Islet precursor cell (in vitro differentiated cells): ENCODE results near the gene SSBP4.

Source experiments
- DNase-seq: peaks from one replicate; pipeline ENCODE4 v3.0.0-alpha.2; 2018

The SSBP4 gene

DNA sequence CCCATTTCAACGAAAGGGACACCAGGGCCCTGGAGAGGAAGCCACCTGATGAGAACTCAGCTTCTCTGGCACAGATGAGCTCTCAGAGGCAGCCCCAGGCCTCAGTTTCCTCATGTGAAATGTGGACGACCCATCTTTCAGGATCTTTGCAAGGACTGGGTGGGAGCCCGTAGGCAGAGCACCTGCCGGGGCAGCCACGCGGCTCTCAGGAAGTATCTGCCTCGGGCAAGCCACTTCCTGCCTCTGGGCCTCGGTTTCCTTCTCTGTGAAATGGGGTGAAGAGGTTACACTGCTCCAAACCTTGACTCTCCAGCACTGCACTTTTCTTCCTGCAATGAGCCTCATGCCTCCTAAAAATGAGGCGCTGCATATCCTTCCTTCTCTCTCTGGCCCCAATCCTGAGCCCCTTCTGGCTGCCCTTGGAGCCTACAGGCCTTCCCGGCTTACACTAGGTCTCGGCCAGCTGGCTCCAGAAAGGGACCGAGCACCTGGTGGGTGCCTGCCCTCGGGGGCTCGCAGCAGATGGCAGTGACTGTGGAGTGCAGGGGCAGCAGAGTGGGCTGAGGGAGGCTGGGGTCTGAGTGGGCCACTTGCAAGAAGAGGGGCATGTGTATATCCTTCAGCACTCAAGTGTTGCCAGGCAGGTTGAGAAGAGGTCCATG, 3.5 kb downstream of the SSBP4 start:
- no peak for DNase-seq

DNA sequence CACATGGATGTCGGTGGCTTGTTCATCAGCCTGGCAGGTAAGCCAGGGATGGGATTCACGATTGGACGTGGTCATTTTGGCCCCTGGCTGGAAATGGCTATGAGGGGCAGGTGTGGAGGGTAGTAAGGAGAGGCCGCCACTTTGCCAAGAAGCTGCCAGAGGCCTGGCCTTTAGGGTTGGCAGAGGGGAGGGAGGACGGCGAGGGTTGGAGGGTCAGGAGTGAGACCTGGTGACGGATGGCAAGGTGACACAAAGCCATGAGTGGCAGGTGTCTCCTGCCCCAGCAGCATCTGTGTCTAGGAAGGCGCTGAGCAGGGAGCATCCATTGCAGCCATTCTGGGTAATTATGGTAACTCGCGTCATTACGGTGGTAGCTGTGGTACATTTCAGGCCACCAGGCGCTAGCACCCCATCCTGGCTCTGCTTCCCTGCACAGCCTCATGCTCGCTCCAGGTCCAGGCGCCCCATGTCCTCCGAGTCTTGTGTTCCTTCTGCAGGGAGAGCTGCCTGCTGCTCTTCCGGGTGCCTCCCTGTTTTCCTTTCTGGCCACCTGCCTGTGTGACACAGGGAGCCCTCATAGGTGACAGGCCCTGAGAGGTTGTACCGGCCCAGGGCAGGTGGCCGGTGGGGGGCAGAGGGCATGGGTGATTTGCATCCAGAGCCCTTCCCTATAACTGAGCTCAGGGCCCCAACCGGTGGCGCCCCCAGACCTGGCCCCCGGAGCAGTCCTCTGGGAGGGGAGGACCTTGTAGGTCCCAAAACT, 4.2 kb downstream of the SSBP4 start:
- DNase-seq: no peak

DNA sequence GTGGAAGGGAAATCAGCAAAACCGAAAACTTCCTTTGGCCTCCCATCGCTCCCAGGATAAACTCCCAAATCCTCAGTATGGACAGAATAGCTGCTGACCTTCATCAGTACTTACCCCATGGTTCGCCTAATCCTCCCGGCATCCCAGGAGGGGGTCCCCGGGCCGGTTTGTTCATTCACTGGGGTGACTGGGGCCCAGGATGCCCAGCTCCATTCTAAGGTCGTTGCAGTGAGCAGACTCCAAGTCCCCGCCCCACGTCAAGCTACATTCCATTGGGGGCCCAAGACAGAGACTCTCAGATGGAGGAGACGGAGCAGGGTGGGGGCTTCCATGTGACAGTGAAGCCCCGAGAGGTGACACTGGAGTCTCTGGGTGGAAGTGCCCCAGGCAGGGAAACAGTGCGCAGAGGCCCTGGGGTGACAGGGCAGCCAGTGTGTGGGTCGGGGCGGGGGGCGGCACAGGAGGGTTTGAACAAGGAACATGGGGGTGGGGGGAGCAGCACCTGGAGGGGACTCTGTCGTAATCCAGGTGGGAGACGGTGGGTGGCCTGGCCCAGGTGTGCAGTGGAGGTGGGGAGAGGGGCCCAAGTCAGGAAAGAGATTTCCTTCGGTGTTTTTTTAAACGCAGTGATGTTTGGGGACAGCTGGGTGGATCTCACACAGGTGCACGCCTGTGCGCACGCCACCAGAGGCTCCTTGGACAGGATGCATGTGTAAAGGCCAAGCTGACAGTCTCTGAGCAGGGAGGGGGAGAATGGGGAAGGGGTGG, 5.1 kb downstream of the SSBP4 start:
- DNase-seq: no peak

DNA sequence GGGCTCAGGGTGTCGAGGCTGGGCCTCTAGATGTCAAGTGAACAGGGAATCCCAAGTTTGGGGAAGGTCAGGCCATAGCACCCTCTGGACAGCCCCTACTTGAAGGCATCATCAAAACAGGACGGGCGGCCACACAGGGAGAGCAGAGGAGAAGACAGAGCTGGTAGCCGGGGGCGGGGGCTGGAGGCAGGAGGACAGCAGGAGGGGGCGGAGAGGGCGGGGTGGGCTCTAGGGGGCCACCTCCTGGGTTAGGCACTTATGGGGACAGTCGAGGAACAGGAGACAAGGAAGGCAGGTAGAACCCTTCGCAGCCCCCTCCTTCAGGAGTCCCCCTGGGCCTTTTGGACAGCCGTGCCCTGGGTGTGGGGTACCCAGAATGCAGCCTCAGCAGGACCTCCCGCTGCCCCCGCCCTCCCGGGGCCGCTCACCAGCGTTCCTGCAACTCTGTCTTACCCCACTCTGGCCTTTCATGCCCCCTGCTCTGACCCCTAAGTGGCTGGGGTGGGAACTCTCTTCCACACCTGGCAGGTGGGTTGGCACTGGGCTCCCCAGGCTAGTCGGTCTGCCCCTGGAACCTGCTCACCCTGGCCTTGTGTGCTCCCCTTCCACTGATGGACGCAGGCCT, 5.8 kb downstream of the SSBP4 start:
- no peak for DNase-seq

DNA sequence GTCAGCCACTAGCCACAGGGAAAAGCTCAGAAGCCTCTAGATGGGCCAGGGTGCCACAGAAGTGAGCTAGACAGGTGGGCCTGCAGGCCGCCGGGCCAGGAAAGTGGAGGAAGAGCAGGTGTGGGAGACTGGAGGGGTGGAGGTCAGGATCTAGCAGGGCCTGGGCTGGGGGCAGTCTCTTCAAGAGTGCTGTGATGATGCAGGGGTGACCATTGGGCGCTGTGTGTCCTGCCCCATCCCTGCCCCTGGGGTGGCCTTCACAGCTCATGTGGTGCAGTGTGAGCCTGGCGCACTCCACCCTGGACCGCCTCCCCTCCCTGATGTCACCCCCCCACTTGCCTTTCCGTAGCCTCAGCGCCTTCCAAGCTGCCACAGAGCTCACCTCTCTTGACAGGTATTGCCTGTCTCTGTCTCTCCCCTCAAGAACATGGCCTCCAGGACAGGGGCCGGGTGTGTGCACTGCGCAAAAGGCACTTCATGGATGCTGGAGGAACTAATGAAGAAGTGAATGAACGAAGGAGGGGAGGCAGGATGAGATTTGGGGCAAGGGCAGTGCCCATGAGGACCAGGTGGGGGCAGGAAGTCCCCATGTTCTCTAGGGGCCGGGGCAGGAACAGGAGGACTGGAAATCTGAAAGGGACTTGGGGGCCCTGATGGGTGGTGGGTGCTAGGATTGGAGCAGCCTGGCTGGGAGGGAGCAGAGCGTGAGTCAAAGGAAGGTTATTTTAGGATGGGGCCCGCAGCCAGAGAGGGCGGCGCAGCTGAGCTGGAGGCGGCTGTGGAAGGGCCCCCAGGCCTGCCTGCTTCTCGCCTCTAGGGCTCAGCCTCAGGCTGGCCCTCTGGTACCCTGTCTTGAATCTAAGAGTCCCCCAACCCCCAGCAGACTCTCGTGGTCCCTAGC, 6.6 kb downstream of the SSBP4 start:
- no peak for DNase-seq

DNA sequence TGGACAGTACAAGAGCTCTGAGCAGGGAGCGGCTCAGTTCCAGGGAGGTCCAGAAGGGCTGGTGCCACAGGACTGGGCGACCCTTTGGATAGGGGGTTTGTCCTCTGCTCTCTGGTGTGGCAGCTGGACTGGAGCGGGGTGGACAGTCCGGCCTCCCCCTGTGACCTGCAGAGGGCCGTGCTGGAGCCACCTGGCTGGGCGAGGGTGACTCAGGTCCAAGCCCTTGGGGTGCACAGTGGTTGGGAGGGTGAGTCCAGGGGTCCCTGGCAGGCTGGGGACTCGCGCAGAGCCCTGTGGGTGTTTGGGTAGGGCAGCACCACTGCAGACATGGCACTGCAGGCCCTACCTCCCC, 7.2 kb downstream of the SSBP4 start:
- no peak for DNase-seq

DNA sequence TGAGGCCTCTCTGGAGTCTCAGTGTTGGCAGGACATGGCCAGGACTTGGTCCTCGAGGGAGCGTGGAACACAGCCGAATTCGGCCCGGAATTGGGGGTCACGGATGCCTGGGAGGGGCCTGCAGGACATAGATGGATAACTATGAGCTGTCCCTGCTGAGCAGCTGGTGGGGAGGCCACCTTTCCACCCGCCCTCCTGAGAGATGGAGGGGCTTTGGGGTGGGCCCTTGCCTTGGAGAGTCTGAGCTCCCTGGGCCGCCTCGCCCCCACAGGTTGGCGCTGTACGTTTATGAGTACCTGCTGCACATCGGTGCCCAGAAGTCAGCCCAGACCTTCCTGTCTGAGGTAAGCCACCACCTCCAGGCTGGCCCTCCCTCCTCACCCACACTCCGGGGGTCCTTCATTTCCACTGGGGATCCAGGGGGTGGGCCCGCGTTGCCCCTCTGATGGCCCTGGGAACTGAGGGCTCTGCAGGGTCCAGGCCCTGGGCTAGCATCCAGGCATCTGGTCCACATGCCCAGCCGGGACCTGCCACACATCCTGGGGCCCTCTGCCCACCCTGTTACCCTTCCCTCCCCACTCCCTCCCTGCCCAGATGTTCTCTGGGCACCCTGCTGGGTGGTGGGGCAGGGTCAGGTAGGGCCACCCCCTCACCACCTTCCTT, 8.0 kb downstream of the SSBP4 start:
- DNase-seq: no peak

DNA sequence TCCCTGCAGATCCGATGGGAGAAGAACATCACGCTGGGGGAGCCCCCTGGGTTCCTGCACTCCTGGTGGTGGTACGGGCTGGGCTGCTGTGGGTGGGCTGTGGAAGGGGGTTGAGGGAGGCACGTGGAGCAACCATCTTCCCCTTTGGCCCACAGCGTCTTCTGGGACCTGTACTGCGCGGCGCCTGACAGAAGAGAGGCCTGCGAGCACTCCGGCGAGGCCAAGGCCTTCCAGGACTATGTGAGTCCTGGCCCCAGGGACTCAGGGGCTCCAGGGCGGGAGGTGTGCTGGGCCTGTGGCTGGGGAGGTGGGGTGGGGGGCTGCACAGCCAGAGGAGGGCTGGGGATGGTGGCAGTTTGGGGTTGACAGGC, 8.5 kb downstream of the SSBP4 start:
- no peak for DNase-seq

DNA sequence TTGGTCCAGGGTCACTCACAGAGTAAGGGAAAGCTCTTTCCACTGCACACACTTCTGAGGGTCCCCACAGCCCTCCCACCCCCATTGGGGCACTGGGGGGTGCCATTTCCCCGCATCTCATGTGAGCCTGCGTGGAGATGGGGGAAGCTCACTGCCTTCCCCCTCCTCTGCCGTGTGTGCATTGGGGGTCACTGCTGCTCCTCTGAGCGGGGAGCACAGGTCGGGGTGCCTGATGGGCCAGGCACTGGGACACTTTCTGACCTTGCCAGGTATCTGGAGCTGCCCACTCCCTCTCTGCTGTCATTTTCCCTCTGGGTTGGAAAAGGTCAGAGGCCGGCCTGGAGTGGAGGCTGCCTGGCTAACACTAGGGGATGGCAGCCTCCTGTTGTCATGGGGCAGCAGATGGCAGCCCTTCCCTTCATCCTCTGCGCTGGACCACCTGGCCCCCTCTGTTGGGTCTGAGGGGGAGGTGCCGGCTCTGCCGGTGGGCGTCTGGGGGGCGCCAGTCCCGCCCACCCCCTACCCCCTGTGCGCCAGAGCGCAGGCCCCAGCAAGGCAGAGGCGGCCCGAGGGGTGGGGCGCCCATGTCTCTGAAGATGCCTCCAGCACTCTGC, 9.1 kb downstream of the SSBP4 start:
- no peak for DNase-seq

DNA sequence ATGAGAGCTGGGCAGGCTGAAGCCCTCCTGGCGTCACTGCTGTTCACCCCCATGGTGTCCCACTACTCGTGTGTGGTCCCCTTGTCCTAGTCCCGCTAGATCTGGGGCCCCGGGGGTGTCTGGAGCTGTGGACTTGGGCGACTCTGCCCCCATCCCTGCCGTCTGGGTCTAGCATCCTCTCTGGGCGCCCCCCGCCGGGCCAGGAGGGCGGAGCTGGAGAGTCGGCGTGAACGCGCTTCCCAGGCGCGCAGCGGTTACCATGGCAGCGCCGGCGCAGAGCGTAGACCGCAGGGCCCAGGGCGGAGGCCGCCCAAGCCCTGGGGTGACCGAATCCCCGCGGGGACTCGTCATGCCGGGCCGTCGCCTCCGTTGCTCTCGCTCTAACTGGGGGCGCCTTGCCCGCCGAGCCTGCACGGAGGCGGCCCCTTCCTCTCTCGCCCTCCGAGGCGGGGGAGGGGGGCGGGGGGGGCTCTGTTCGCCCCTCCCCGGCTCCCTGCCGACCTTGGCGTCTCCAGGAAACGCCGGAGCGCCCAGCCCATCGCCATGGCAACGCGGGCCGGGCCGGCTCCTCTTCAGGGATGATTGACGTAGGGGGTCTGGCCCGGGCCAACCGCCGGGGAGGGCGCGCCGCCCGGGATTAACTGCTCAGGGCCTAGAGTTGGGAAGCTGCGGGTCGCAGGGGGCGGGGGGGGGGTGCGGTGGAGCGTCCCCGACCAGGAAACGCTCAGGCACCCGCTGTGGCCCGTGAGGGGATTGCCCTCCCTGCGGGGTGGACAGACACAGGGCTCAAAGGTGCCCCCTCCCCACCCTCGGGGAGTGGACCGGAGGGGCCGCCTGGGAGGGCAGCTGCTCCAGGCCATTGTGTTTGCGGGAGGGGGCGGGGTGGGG, 9.8 kb downstream of the SSBP4 start:
- peak; percentile 94 for DNase-seq

DNA sequence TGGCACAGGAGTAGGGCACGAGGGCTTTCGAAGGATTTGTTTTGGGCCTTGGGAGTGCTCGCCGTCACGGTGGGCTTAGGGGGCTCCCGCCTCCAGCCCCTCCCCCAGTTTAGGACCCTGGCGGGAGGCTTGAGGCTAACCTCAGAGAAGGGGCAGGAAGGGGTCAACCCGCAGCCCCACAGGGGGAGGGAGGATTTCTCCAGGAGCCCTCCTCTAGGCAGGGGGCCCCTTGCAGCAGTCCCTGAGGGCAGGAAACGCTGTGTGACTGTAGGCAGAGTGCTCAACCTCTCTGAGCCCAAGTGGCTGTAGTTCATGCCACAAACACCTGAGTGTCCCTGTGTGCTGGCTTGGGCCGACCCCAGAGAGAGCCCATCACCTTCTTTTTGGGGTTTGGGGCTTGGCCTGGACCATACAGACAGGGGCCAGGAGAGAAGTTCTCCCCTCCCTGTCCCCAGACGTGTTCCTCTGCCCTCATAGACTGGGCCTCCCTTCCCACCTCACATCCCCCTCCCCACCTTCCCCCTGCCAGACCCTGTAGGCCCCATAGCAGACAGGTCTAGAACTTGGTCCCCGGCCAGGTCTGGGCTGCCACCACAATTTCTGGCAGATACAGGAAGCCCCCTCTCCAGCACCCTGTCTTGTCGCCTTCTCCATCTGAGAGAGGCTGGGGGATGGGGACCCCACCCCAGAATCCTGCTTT, 10.7 kb downstream of the SSBP4 start:
- peak; percentile 54 for DNase-seq

DNA sequence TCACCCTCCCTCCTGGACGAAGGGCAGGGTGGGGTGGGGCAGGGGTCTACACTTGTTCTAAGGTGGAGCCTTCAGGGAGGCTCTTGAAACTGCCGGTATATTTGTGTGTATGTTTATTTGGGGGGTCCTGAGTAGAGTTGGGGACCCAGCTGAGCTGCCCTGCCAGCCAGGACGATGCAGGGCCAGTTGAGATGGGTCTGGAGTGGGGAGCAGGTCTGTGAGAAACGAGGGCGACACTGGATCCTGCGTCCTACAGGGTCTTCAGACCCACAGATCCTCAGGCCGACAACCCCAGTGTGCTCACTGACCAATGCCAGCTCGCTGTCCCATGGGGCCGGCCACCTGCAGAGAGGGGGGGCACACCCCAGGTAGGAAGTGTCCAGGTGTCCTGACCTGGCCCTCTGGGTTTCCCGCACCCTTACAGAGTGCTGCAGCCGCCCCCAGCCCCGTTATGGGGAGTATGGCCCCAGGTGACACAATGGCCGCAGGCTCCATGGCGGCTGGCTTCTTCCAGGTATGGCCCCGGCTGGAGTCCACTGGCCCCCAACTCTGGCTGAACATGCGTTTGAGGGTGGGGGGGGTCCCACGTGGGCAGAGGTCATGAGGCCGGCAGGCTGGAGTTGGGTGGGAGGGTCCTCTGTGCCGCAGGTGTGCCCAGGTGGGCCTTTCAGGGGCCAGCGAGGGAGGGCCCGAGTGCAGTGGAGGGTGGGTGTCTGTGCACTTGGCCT, 11.4 kb downstream of the SSBP4 start:
- DNase-seq: peak; percentile 55

DNA sequence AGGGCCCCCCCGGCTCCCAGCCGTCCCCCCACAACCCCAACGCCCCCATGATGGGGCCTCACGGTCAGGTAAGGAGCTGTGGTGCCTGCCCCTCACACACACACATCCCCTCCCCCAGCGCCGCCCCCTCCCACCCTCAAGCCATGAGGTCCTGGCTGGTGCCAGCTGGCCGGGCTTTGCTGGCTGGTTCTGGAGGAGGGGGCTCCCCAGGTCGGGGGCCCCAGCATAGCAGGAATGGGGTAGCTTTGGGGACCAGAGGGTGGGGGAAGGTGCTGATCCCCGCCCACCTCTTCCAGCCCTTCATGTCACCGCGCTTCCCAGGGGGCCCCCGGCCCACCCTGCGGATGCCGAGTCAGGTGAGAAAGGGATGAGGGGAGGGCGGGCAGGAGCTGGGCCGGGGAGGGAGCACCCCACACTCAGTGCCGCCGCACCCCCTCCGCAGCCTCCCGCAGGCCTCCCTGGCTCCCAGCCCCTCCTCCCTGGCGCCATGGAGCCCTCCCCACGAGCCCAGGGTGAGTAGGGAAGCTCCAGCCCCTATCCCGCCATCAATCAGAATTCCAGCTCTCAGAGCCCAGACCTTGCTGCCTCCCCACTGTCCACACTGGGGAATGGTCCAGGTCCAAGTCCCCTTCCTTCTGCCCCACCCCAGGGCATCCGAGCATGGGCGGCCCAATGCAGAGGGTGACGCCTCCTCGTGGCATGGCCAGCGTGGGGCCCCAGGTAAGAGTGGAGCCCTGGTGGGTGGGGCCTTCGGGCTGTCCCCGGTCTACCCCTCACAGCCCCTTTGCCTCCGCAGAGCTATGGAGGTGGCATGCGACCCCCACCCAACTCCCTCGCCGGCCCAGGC, 12.4 kb downstream of the SSBP4 start:
- no peak for DNase-seq

DNA sequence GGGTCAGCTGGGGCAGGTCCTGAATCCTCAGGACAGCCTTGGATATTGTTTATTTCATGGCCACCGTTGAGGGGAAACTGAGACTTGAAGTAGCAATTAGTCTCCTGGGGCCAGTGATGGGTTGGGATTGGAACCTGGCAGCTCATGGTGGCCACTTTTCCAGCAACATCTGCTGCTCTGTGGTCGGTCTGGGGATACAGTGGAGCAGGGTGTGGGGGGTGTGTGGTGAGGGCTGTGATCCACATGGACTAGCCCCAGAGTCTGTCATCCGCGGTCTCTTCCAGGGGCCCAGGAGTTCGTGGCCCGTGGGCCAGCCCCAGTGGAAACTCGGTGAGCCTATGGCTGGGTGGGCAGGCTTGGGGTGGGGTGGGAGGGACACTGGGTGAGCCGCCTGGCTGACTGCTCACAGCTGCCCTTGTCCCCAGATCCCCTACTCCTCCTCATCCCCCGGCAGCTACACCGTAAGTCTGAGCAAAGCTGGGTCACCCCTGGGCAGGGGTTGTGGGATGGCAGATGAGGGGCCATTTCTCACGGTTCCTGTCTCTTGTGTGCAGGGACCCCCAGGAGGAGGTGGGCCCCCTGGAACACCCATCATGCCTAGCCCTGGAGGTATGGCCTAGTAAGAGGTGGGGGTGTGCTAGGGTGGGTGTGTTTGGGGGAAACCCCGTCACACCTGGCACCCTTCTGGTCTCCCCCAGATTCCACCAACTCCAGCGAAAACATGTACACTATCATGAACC, 13.2 kb downstream of the SSBP4 start:
- DNase-seq: no peak

DNA sequence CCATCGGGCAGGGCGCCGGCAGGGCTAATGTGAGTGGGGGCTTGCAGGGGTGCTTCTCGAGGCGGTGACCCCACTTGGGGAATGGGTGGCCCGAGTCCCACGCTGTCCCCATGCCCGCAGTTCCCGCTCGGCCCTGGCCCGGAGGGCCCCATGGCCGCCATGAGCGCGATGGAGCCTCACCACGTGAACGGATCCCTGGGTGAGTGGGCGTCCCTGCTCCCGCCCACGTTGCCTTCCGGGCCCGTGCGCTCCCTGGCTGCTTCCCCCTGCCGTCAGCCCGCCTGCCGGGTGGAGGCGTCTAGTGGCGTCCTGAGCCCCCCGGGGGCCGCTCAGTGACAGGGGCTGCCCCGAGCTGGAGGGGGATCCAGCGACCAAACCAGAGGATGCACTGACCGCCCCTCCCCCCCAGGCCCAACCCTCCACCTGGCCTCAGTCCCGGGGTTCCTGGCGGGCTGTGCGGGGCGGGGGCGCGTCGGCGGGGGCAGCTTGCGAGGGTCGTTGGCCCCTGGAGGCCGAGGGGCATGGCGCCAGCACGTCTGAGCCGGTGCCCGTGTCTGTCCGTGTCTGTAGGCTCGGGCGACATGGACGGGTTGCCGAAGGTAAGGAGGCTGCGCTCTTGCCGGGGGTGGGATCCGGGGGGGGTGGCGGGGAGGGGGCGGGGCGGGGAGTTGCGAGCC, 14.0 kb downstream of the SSBP4 start:
- DNase-seq: peak; percentile 70

DNA sequence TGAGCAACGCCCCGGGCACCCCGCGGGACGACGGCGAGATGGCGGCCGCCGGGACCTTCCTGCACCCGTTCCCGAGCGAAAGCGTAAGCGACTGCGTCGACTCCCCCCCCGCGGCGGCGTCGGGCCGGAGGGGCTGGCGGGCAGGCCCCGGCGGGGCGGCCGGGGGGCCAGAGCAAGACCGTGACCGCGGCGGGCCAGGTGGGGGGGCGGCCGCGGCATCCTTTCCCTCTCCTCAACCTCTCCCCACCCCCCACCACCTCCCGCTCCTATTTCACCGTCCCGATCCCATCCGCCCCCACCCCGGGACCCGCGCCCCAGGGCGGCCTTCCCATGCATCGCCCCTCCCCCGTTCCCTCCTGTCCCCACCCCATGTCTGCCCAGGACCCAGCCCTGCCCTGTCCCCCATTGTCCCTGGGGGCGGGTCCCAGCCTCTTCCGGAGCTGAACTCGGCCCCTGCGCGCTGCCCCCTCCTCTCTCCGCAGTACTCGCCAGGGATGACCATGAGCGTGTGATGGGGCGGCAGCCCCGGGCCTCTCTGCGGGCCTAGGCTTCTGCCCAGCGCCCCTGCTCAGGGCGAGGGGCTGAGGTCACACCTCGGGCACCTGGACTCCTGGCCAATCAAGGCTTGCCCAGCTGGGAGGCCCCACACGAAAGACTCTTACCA, 14.7 kb downstream of the SSBP4 start:
- DNase-seq: peak; percentile 80
